Astrocyte (in vitro differentiated cells and primary cell): ENCODE data around the gene FAF2. TPM values are rescaled to one million over a fixed set of nuclear protein-coding genes. Genes with fewer than 3 reads are reported as not detected.

Source experiments
- DNase-seq: peaks from one replicate; pipeline ENCODE4 v3.0.0-alpha.2; 2010; ENCODE audit warnings: low read depth
- FAIRE-seq: peaks from 2 replicates; lab custom pipeline; 2011; peaks lifted over from hg19 to GRCh38; lab: Jason Lieb, UNC
- H2AFZ ChIP-seq: 2 replicates; pipeline ENCODE4 v1.6.0; 2012; ENCODE audit warnings: low read depth, low read length, inconsistent platforms
- H3K27ac ChIP-seq: 2 replicates; pipeline ENCODE4 v1.5.1; 2011; ENCODE audit warnings: low read depth, low read length, inconsistent platforms
- H3K27me3 ChIP-seq: 2 replicates; pipeline ENCODE4 v1.6.0; 2011; ENCODE audit warnings: low read length, inconsistent platforms; ENCODE audit not compliant: insufficient read depth
- H3K36me3 ChIP-seq: 2 replicates; pipeline ENCODE4 v1.5.1; 2011; ENCODE audit warnings: low read length, inconsistent platforms; ENCODE audit not compliant: insufficient read depth
- H3K4me1 ChIP-seq: 2 replicates; pipeline ENCODE4 v1.5.1; 2011; ENCODE audit warnings: low read length, inconsistent platforms; ENCODE audit not compliant: insufficient read depth
- H3K4me2 ChIP-seq: 2 replicates; pipeline ENCODE4 v1.6.0; 2012; ENCODE audit warnings: low read length, inconsistent platforms
- H3K4me3 ChIP-seq: 2 replicates; pipeline ENCODE4 v1.5.1; 2011; ENCODE audit warnings: low read depth, mild to moderate bottlenecking, low read length, inconsistent platforms; ENCODE audit not compliant: insufficient read depth
- H3K79me2 ChIP-seq: 2 replicates; pipeline ENCODE4 v1.6.0; 2012; ENCODE audit warnings: mild to moderate bottlenecking, low read length, inconsistent platforms; ENCODE audit not compliant: insufficient read depth
- H3K9ac ChIP-seq: 2 replicates; pipeline ENCODE4 v1.6.0; 2012; ENCODE audit warnings: mild to moderate bottlenecking, low read length, inconsistent platforms
- H3K9me3 ChIP-seq: 2 replicates; pipeline ENCODE4 v1.5.1; 2012; ENCODE audit warnings: low read depth, mild to moderate bottlenecking, low read length, inconsistent platforms; ENCODE audit not compliant: insufficient read depth
- H4K20me1 ChIP-seq: 2 replicates; pipeline ENCODE4 v1.6.0; 2012; ENCODE audit warnings: low read length, inconsistent platforms; ENCODE audit not compliant: insufficient read depth
- H3K27ac Mint-ChIP-seq: one replicate; pipeline ENCODE4 v1.8.0; 2021; ENCODE audit warnings: mild to moderate bottlenecking, mixed read lengths; ENCODE audit not compliant: unreplicated experiment
- H3K27me3 Mint-ChIP-seq: one replicate; pipeline ENCODE4 v1.8.0; 2021; ENCODE audit warnings: low read depth, mixed read lengths; ENCODE audit not compliant: unreplicated experiment
- H3K36me3 Mint-ChIP-seq: one replicate; pipeline ENCODE4 v1.8.0; 2021; ENCODE audit warnings: low read depth, mixed read lengths; ENCODE audit not compliant: unreplicated experiment
- H3K4me1 Mint-ChIP-seq: one replicate; pipeline ENCODE4 v1.8.0; 2021; ENCODE audit warnings: low read depth, mixed read lengths; ENCODE audit not compliant: unreplicated experiment
- H3K4me3 Mint-ChIP-seq: one replicate; pipeline ENCODE4 v1.8.0; 2021; ENCODE audit warnings: mild to moderate bottlenecking, moderate library complexity, mixed read lengths; ENCODE audit not compliant: unreplicated experiment
- H3K9me3 Mint-ChIP-seq: one replicate; pipeline ENCODE4 v1.8.0; 2021; ENCODE audit warnings: mild to moderate bottlenecking, mixed read lengths; ENCODE audit not compliant: unreplicated experiment
- CTCF ChIP-seq: IDR thresholded peaks from 2 replicates; pipeline ENCODE4 v1.5.1; 2011; ENCODE audit warnings: low read depth, mild to moderate bottlenecking, inconsistent platforms, low read length, moderate library complexity; ENCODE audit not compliant: insufficient read depth
- EZH2 ChIP-seq: IDR thresholded peaks from 2 replicates; pipeline ENCODE4 v1.6.1; 2012; ENCODE audit warnings: mild to moderate bottlenecking, low read length, inconsistent platforms; ENCODE audit not compliant: insufficient read depth
- total RNA-seq: library from RNA; stranded (reverse); gene quantifications from 2 replicates; pipeline ENCODE4 v1.2.1, GENCODE V29; 2021

FAF2 gene
- total RNA-seq, 1 donor from 2014 or later = 56.2 TPM

GRCh38 chr5:176414704-176415103, 33.5 kb upstream of the FAF2 start:
- peak overlapping the region; percentile 86 for H3K4me3 Mint-ChIP-seq
- peaks cover 54% of the 10 kb centered on the region for H4K20me1 ChIP-seq

GRCh38 chr5:176415240-176415951, 32.8 kb upstream of the FAF2 start:
- DNase-seq (no peak), FAIRE-seq (no peak)
- Mint-ChIP-seq H3K4me1 (peaks cover 29% of the 10 kb centered on the region), H3K36me3 (peaks cover 2% of the 10 kb centered on the region), H3K4me3 (peak overlapping the region; percentile 86), H3K27me3 (peaks cover 2% of the 10 kb centered on the region), H3K9me3 (peaks cover 3% of the 10 kb centered on the region), H3K27ac (peak overlapping the region; percentile 41)
- H3K4me3 ChIP-seq = peak overlapping the region; percentile 75
- H3K79me2 ChIP-seq = peaks cover 28% of the 10 kb centered on the region
- H3K4me2 ChIP-seq = peak overlapping the region; percentile 93
- H3K36me3 ChIP-seq = no peaks in the 10 kb centered on the region
- TF ChIP-seq CTCF (no peak), EZH2 (no peak)
- H3K9me3 ChIP-seq = no peaks in the 10 kb centered on the region
- peaks cover 2% of the 10 kb centered on the region for H3K27me3 ChIP-seq
- peaks cover 48% of the 10 kb centered on the region for H4K20me1 ChIP-seq
- peaks cover 11% of the 10 kb centered on the region for H3K4me1 ChIP-seq
- peak overlapping the region; percentile 72 for H3K27ac ChIP-seq
- H3K9ac ChIP-seq = peak overlapping the region; percentile 90
- H2AFZ ChIP-seq = peak overlapping the region; percentile 96

More at GRCh38 chr5:176414704-176415103, 33.5 kb upstream of the FAF2 start:
- TF ChIP-seq CTCF = no peak
- TF ChIP-seq EZH2 = no peak
- no peak overlapping the region for H2AFZ ChIP-seq
- no peak for FAIRE-seq
- no peak overlapping the region for H3K4me3 ChIP-seq
- H3K4me2 ChIP-seq = no peak overlapping the region
- H3K79me2 ChIP-seq = peaks cover 28% of the 10 kb centered on the region
- Mint-ChIP-seq H3K27ac (no peak overlapping the region), H3K36me3 (peaks cover 6% of the 10 kb centered on the region), H3K27me3 (no peaks in the 10 kb centered on the region), H3K9me3 (no peaks in the 10 kb centered on the region), H3K4me1 (peaks cover 29% of the 10 kb centered on the region)
- H3K9ac ChIP-seq = no peak overlapping the region
- no peak overlapping the region for H3K27ac ChIP-seq
- H3K9me3 ChIP-seq = no peaks in the 10 kb centered on the region
- DNase-seq = no peak
- H3K4me1 ChIP-seq = peaks cover 11% of the 10 kb centered on the region
- peaks cover 2% of the 10 kb centered on the region for H3K27me3 ChIP-seq
- no peaks in the 10 kb centered on the region for H3K36me3 ChIP-seq
